ENCODE data around the gene FBXL14.

Gene FBXL14

DNA sequence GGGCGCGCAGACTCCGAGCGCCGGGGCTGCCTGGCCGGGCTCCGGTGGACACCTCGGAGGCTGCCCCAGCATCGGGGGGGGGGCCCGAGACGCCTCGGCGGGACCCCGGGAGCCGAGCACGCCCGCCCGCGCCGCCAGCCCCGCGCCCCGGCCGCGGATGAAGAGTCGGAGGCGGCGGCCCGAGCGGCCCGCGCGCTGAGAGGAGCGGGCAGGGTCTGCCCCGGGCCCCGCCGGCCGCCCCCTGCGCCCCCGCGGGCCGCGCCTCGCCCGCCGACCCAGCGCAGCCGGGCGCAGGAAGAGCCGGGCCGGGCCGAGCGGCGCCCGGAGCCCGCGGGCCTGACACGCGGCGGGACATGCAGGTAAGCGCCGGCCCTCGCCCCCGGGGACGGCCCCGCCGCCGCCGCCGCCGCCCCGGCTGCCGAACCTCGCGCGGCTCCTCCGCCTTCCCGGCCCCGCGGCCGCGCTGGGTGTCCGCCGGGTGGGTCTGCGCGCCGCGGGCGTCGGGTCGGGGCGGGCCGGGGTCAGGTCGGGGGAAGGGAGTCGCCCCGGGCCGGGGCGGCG is 63.7 kb downstream of the FBXL14 start (continued):
- TF ChIP-seq KLF17 (tag by site-specific recombination; IDR thresholded peaks at IDR 0.05), result no peak
- no peak for TF ChIP-seq ZNF571 (tag by site-specific recombination; IDR thresholded peaks at IDR 0.05)
- no peak for TF ChIP-seq ZNF48 (tag by site-specific recombination; IDR thresholded peaks at IDR 0.05)
- TF ChIP-seq ZNF248 (tag by site-specific recombination; IDR thresholded peaks at IDR 0.05), result no peak
- no peak for TF ChIP-seq PRDM1 (tag by site-specific recombination; IDR thresholded peaks at IDR 0.05)
- no peak for TF ChIP-seq ZNF138 (tag by site-specific recombination; IDR thresholded peaks at IDR 0.05; ENCODE audit: borderline replicate concordance)
- TF ChIP-seq, protein P1, sequence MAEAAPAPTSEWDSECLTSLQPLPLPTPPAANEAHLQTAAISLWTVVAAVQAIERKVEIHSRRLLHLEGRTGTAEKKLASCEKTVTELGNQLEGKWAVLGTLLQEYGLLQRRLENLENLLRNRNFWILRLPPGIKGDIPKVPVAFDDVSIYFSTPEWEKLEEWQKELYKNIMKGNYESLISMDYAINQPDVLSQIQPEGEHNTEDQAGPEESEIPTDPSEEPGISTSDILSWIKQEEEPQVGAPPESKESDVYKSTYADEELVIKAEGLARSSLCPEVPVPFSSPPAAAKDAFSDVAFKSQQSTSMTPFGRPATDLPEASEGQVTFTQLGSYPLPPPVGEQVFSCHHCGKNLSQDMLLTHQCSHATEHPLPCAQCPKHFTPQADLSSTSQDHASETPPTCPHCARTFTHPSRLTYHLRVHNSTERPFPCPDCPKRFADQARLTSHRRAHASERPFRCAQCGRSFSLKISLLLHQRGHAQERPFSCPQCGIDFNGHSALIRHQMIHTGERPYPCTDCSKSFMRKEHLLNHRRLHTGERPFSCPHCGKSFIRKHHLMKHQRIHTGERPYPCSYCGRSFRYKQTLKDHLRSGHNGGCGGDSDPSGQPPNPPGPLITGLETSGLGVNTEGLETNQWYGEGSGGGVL (tag by site-specific recombination; IDR thresholded peaks at IDR 0.05), result no peak
- no peak for TF ChIP-seq KLF16 (tag by site-specific recombination; IDR thresholded peaks at IDR 0.05)
- no peak for TF ChIP-seq RBAK (tag by site-specific recombination; IDR thresholded peaks at IDR 0.05)

- peak; percentile 76; the same call in 1 of the 2 replicates for TF ChIP-seq ZBTB20 (tag by site-specific recombination; IDR thresholded peaks at IDR 0.05)
- TF ChIP-seq ZNF623 (tag by site-specific recombination; IDR thresholded peaks at IDR 0.05), result no peak
- no peak for TF ChIP-seq ZFP3 (tag by site-specific recombination; IDR thresholded peaks at IDR 0.05; ENCODE audit: low read depth)
- no peak for TF ChIP-seq ZNF610 (tag by site-specific recombination; IDR thresholded peaks at IDR 0.05; ENCODE audit: borderline replicate concordance)
- TF ChIP-seq ZNF311 (tag by site-specific recombination; IDR thresholded peaks at IDR 0.05; ENCODE audit: borderline replicate concordance), result no peak
- peak; percentile 40; the same call in 1 of the 2 replicates for TF ChIP-seq ZNF677 (tag by site-specific recombination; IDR thresholded peaks at IDR 0.05)
- peak; percentile 14; the same call in 1 of the 2 replicates for TF ChIP-seq ZSCAN30 (tag by site-specific recombination; IDR thresholded peaks at IDR 0.05)
- TF ChIP-seq, protein P2, sequence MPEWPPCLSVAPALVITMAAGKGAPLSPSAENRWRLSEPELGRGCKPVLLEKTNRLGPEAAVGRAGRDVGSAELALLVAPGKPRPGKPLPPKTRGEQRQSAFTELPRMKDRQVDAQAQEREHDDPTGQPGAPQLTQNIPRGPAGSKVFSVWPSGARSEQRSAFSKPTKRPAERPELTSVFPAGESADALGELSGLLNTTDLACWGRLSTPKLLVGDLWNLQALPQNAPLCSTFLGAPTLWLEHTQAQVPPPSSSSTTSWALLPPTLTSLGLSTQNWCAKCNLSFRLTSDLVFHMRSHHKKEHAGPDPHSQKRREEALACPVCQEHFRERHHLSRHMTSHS (tag by site-specific recombination; IDR thresholded peaks at IDR 0.05), result no peak
- peak; percentile 47 for TF ChIP-seq ZNF335 (tag by site-specific recombination; conservative IDR thresholded peaks at IDR 0.05)
- TF ChIP-seq ZNF777 (tag by site-specific recombination; IDR thresholded peaks at IDR 0.05; ENCODE audit: borderline replicate concordance), result 0 out of 2 replicates have a peak, but pooled peaks have one; percentile 35
- peak; percentile 41 for TF ChIP-seq ZBTB26 (tag by site-specific recombination; optimal IDR thresholded peaks at IDR 0.05)
- TF ChIP-seq ZNF558 (tag by site-specific recombination; IDR thresholded peaks at IDR 0.05), result no peak
- TF ChIP-seq ZNF521 (tag by site-specific recombination; IDR thresholded peaks at IDR 0.05), result no peak
- peak; percentile 58; the same call in 1 of the 2 replicates for TF ChIP-seq GLIS2 (tag by site-specific recombination; IDR thresholded peaks at IDR 0.05)
- no peak for TF ChIP-seq ZNF16 (tag by site-specific recombination; IDR thresholded peaks at IDR 0.05; ENCODE audit: low read depth)
- peak; percentile 43; the same call in 1 of the 2 replicates for TF ChIP-seq ZFHX2 (tag by site-specific recombination; conservative IDR thresholded peaks at IDR 0.05)
- TF ChIP-seq GLIS1 (tag by site-specific recombination; IDR thresholded peaks at IDR 0.05), result peak; percentile 54
- TF ChIP-seq ZBTB8A (tag by site-specific recombination; IDR thresholded peaks at IDR 0.05), result peak; percentile 75
- H3K4me1 ChIP-seq (ENCODE audit: control insufficient read depth, insufficient read depth, low read length), result peaks cover 13% of the 10 kb centered on the region
- peaks cover 0 to 4% of the 10 kb centered on the region in 2 experiments; a peak in 1 of 3 replicates for H3K36me3 ChIP-seq (ENCODE audit: control insufficient read depth in 2 of 2, insufficient read depth in 1 of 2, low read length in 2 of 2)
- peak overlapping the region; percentile 84; the same call in 1 of the 2 replicates for H3K27ac ChIP-seq (ENCODE audit: extremely low read depth, low read depth, low read length)
- no peaks in the 10 kb centered on the region for H3K9me3 ChIP-seq (ENCODE audit: control insufficient read depth, insufficient read depth, low read depth, low read length)
- CTCF ChIA-PET, result no interaction called here
- peak overlapping the region; percentile 56 for H3K4me3 ChIP-seq (ENCODE audit: low read depth, low read length)
- POLR2A ChIA-PET, result no interaction called here
Measured at GRCh38 chr12:1529862-1530591, 64.4 kb downstream of the FBXL14 start.
